ENCODE measurements around the gene SLITRK5.

DNA sequence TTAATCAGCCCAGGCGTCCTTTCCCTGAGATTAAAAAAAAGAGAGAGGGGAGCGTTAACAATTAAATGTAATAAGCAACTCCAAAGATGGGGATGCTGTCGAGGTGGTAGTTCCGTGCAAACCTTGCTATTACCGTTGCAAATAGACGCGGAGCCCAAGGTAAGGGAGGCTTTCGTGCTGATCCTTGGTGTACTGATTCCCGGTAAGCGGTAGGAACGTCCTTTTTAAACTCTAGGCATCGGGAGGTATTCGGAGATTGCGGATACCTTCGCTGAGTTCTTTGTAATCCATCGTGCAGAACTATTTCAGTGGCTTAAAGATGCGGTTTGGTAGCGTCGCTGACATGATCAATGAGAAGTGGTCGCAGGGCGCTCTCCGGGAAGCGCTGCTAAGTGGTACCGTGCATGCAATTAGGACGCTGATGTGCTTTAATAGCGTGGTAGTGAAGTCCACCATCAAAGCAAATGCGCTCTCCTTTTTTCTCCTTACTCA is 3.1 kb downstream of the SLITRK5 start:
- TF ChIP-seq SP1 (IDR thresholded peaks at IDR 0.05; ENCODE audit: low read depth) (no peak), FOSL1 (IDR thresholded peaks at IDR 0.05; ENCODE audit: low read depth) (no peak), TCF7L2 (IDR thresholded peaks at IDR 0.05; ENCODE audit: borderline replicate concordance, extremely low read depth, insufficient read depth, insufficient read length) (no peak)
